B cell (primary cell): ENCODE results near the gene LYPLAL1. TPM values are rescaled to one million over a fixed set of nuclear protein-coding genes. Genes with fewer than 3 reads are reported as not detected.

Source experiments
- ATAC-seq: fragments of 200-7000 bp; cut with Tn5 transposase; one replicate; pipeline ENCODE4 v1.10.0; 2021; ENCODE audit warnings: low read depth, mild to moderate bottlenecking, moderate number of reproducible peaks, moderate library complexity
- CTCF ChIA-PET: fragments of 350-600 bp; sonication (Branson Sonifier 250); formaldehyde crosslinking; loops from one replicate; lab custom pipeline; 2021; ENCODE audit warnings: antibody characterized with exemption, inconsistent platforms; lab: Charles Lee
- POLR2A ChIA-PET: fragments of 350-600 bp; sonication (Branson Sonifier 250); formaldehyde crosslinking; loops from one replicate; lab custom pipeline; 2021; ENCODE audit warnings: antibody characterized with exemption; lab: Charles Lee
- DNase-seq: peaks from one replicate; pipeline ENCODE4 v3.0.0; 2013
- H2AFZ ChIP-seq: 2 replicates; pipeline ENCODE4 v1.6.1; 2012; ENCODE audit warnings: mild to moderate bottlenecking, low read depth, low read length; ENCODE audit not compliant: insufficient read depth, poor library complexity, severe bottlenecking
- H3K27ac ChIP-seq, 2 donors: 1 replicate in 1 of 2; 2 replicates in 1 of 2; pipeline ENCODE4 v1.5.1; 2012 to 2013; ENCODE audit warnings: low read length in 2 of 2, mild to moderate bottlenecking in 2 of 2, moderate library complexity in 1 of 2
- H3K27me3 ChIP-seq, 4 experiments: fragments of 200-600 bp in 1 of 4; sonication (generic) in 1 of 4; replicated peaks in 1 of 4; 1 replicate in 2 of 4; 2 replicates in 2 of 4; pipeline versions ENCODE4 v1.6.1 to v1.7.0; 2013 to 2016; ENCODE audit warnings: low read length in 3 of 4, mild to moderate bottlenecking in 2 of 4, mixed read lengths in 1 of 4, moderate library complexity in 1 of 4; ENCODE audit not compliant: insufficient read depth in 4 of 4, control insufficient read depth in 3 of 4; ENCODE audit errors: control extremely low read depth in 1 of 4
- H3K36me3 ChIP-seq, 2 experiments: replicated peaks in 1 of 2; 1 replicate in 1 of 2; 2 replicates in 1 of 2; pipeline versions ENCODE4 v1.6.1 to v1.7.1; 2013; ENCODE audit warnings: low read length in 1 of 2; ENCODE audit not compliant: insufficient read depth in 2 of 2, control insufficient read depth in 1 of 2; ENCODE audit errors: control extremely low read depth in 1 of 2, extremely low read depth in 1 of 2
- H3K4me1 ChIP-seq, 2 donors: fragments of 200-600 bp in 1 of 2; sonication (generic) in 1 of 2; 1 replicate in 1 of 2; 2 replicates in 1 of 2; pipeline versions ENCODE4 v1.5.1 to v1.6.1; 2013 to 2017; ENCODE audit warnings: low read length in 2 of 2; ENCODE audit not compliant: control insufficient read depth in 2 of 2, insufficient read depth in 2 of 2
- H3K4me2 ChIP-seq: replicated peaks from 2 replicates; pipeline ENCODE3; 2012; ENCODE audit warnings: mild to moderate bottlenecking, low read depth, low read length; ENCODE audit not compliant: poor library complexity, severe bottlenecking
- H3K4me3 ChIP-seq, 5 experiments: fragments of 200-600 bp in 1 of 5; sonication (generic) in 1 of 5; 1 replicate in 3 of 5; 2 replicates in 2 of 5; pipeline versions ENCODE4 v1.5.1 to v1.7.0; 2011 to 2016; ENCODE audit warnings: low read length in 4 of 5, mild to moderate bottlenecking in 4 of 5, low read depth in 2 of 5, control low read depth in 1 of 5, moderate library complexity in 1 of 5; ENCODE audit not compliant: insufficient read depth in 1 of 5; ENCODE audit errors: control extremely low read depth in 1 of 5, extremely low read depth in 1 of 5
- H3K79me2 ChIP-seq: fragments of 200-600 bp; sonication (generic); one replicate; pipeline ENCODE4 v1.6.0; 2016; ENCODE audit warnings: low read length; ENCODE audit not compliant: control insufficient read depth, insufficient read depth
- H3K9ac ChIP-seq: fragments of 200-600 bp; sonication (generic); 2 replicates; pipeline ENCODE4 v1.6.1; 2017; ENCODE audit warnings: mild to moderate bottlenecking, low read length, moderate library complexity
- H3K9me3 ChIP-seq, 3 donors: one replicate each; pipeline versions ENCODE4 v1.6.1 to v1.7.1; 2013; ENCODE audit warnings: low read length in 2 of 3; ENCODE audit not compliant: control insufficient read depth in 2 of 3, insufficient read depth in 1 of 3; ENCODE audit errors: control extremely low read depth in 1 of 3
- H4K20me1 ChIP-seq: 2 replicates; pipeline ENCODE4 v1.6.0; 2012; ENCODE audit warnings: mild to moderate bottlenecking, low read length; ENCODE audit not compliant: insufficient read depth, control insufficient read depth, poor library complexity, severe bottlenecking
- H3K27ac Mint-ChIP-seq: one replicate; pipeline ENCODE4 v1.8.0; 2021; ENCODE audit warnings: mixed read lengths
- H3K27me3 Mint-ChIP-seq: one replicate; pipeline ENCODE4 v1.8.0; 2021; ENCODE audit warnings: mixed read lengths
- H3K4me1 Mint-ChIP-seq: one replicate; pipeline ENCODE4 v1.8.0; 2021; ENCODE audit warnings: mixed read lengths
- H3K4me3 Mint-ChIP-seq: one replicate; pipeline ENCODE4 v1.8.0; 2021; ENCODE audit warnings: mixed read lengths
- H3K9me3 Mint-ChIP-seq: one replicate; pipeline ENCODE4 v1.8.0; 2022; ENCODE audit warnings: mixed read lengths; ENCODE audit not compliant: insufficient read depth
- CTCF ChIP-seq: fragments of 200-600 bp; IDR thresholded peaks from one replicate; pipeline ENCODE4 v1.8.0; 2022; ENCODE audit warnings: antibody characterized with exemption, mild to moderate bottlenecking
- EZH2 ChIP-seq: IDR thresholded peaks from 2 replicates; pipeline ENCODE4 v1.6.1; 2012; ENCODE audit warnings: borderline replicate concordance, low read depth, mild to moderate bottlenecking, moderate library complexity, low read length; ENCODE audit not compliant: insufficient read depth, poor library complexity, severe bottlenecking
- WGBS: methylation state at CpG from one replicate; pipeline ENCODE4 v1.1.5; 2013; ENCODE audit warnings: missing lambda C conversion rate; ENCODE audit not compliant: insufficient coverage; 5-methylcytosine and 5-hydroxymethylcytosine counted together
- intact Hi-C: fragments of 100-400 bp; cut with micrococcal nuclease; formaldehyde crosslinking; loops from one replicate; pipeline ENCODE4 v1.10.0; 2022
- polyA plus RNA-seq: library from polyadenylated mRNA; depleted of rRNA; stranded (reverse); fragments of >200 nt; gene quantifications from 2 replicates; pipeline ENCODE4 v1.2.3, GENCODE V29; 2012
- total RNA-seq, 2 donors: library from RNA; stranded (reverse); fragments of 120-200 nt in 1 of 2; gene quantifications; 1 replicate in 1 of 2; 2 replicates in 1 of 2; pipeline versions ENCODE4 v1.2.3 to v1.2.4, GENCODE V29; 2013 to 2022

The LYPLAL1 gene
- total and polyA plus RNA-seq, 2 donors (not counting 1 experiment from before 2014, with no cell fraction given), result 27.0 to 65.4 TPM

GRCh38 chr1:219235903-219236481 lies 62.3 kb downstream of the LYPLAL1 start:
- Histone ChIP-seq H3K27ac (no peak overlapping the region), H3K4me3 (no peak overlapping the region), H4K20me1 (no peaks in the 10 kb centered on the region), H2AFZ (no peak overlapping the region), H3K9me3 (no peaks in the 10 kb centered on the region), H3K27me3 (no peaks in the 10 kb centered on the region), H3K4me1 (no peaks in the 10 kb centered on the region), H3K79me2 (no peaks in the 10 kb centered on the region), H3K36me3 (no peaks in the 10 kb centered on the region), H3K4me2 (no peak overlapping the region), H3K9ac (no peak overlapping the region)
- POLR2A ChIA-PET, result no interaction called here
- Mint-ChIP-seq H3K27ac (no peak overlapping the region), H3K9me3 (no peaks in the 10 kb centered on the region), H3K4me3 (no peak overlapping the region), H3K27me3 (no peaks in the 10 kb centered on the region), H3K4me1 (no peaks in the 10 kb centered on the region)
- CTCF ChIA-PET, result no interaction called here
- intact Hi-C loops, result no loop called here
- ATAC-seq, result no peak
- DNase-seq, result no peak
- TF ChIP-seq EZH2 (no peak), CTCF (no peak)
- WGBS, result no CpG with 5 or more reads among the region's 2 CpGs

GRCh38 chr1:219236933-219237610 lies 63.4 kb downstream of the LYPLAL1 start:
- H4K20me1 ChIP-seq, result no peaks in the 10 kb centered on the region
- no peak overlapping the region for H2AFZ ChIP-seq
- H3K9ac ChIP-seq, result no peak overlapping the region
- CTCF ChIA-PET, result no interaction called here
- no peak overlapping the region for H3K4me2 ChIP-seq
- no CpG with 5 or more reads among the region's 5 CpGs for WGBS
- no peaks in the 10 kb centered on the region for H3K9me3 Mint-ChIP-seq
- ATAC-seq, result no peak
- H3K4me1 ChIP-seq, result no peaks in the 10 kb centered on the region
- H3K4me3 ChIP-seq, result no peak overlapping the region
- H3K79me2 ChIP-seq, result no peaks in the 10 kb centered on the region
- H3K27me3 Mint-ChIP-seq, result no peaks in the 10 kb centered on the region
- H3K27me3 ChIP-seq, result no peaks in the 10 kb centered on the region
- no peak overlapping the region for H3K4me3 Mint-ChIP-seq
- intact Hi-C loops, result no loop called here
- no peaks in the 10 kb centered on the region for H3K9me3 ChIP-seq
- no peak for TF ChIP-seq CTCF
- no peak for TF ChIP-seq EZH2
- POLR2A ChIA-PET, result no interaction called here
- no peak for DNase-seq
- no peak overlapping the region for H3K27ac ChIP-seq
- no peaks in the 10 kb centered on the region for H3K36me3 ChIP-seq
- H3K4me1 Mint-ChIP-seq, result no peaks in the 10 kb centered on the region
- no peak overlapping the region for H3K27ac Mint-ChIP-seq
